Body of pancreas (tissue), 4 donors: ENCODE results near the gene PRSS48.

Experiments used
- POLR2A ChIP-seq, 3 donors: fragments of 450-650 bp; IDR thresholded peaks; one replicate each; pipeline ENCODE4 v1.6.1; 2016; ENCODE audit warnings: antibody characterized with exemption in 3 of 3, mild to moderate bottlenecking in 2 of 3
- TF ChIP-seq, protein P1 (sequence below), 7 experiments: fragments of 450-650 bp in 4 of 7; fragments of 200-600 bp in 3 of 7; sonication (generic) in 3 of 7; IDR thresholded peaks; one replicate each; pipeline ENCODE4 v1.5.1; 2016 to 2019; ENCODE audit warnings: antibody characterized with exemption in 7 of 7

DNA sequence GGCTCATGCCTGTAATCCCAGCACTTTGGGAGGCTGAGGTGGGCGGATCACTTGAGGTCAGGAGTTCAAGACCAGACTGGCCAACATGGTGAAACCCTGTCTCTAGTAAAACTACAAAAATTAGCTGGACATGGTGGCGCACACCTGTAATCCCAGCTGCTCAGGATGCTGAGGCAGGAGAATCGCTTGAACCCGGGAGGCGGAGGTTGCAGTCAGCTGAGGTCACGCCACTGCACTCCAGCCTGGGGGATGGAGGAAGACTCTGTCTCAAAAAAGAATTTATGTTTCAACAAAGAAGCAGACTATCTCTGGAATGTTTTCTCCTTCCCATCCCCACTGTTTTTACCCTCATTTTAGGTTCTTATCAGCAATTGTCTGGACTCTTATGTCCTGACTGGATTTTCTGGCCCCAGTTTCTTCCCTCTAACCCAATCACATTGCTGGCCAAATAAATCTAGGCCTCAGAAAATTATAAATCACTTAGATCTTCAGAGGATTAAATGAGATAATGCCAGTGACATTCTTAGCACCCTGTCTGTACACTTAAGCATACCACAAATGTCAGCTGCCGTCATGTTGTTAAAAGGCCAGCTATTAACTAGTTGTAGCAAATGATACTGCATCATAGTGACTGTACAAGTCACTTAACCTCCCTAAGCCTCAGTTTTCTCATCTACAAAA is 44.9 kb upstream of the PRSS48 start:
- TF ChIP-seq, protein P1, sequence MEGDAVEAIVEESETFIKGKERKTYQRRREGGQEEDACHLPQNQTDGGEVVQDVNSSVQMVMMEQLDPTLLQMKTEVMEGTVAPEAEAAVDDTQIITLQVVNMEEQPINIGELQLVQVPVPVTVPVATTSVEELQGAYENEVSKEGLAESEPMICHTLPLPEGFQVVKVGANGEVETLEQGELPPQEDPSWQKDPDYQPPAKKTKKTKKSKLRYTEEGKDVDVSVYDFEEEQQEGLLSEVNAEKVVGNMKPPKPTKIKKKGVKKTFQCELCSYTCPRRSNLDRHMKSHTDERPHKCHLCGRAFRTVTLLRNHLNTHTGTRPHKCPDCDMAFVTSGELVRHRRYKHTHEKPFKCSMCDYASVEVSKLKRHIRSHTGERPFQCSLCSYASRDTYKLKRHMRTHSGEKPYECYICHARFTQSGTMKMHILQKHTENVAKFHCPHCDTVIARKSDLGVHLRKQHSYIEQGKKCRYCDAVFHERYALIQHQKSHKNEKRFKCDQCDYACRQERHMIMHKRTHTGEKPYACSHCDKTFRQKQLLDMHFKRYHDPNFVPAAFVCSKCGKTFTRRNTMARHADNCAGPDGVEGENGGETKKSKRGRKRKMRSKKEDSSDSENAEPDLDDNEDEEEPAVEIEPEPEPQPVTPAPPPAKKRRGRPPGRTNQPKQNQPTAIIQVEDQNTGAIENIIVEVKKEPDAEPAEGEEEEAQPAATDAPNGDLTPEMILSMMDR (IDR thresholded peaks at IDR 0.05): no peak
- no peak for TF ChIP-seq POLR2A (IDR thresholded peaks at IDR 0.05)
